Spleen (tissue), 11 donors: Measurements from ENCODE around the gene CMSS1. TPM values are rescaled to one million over a fixed set of nuclear protein-coding genes. Genes with fewer than 3 reads are reported as not detected.

Experiments used
- DNase-seq: peaks from one replicate; pipeline ENCODE4 v3.0.0-alpha.2; 2020
- H3K27ac ChIP-seq, 8 donors: fragments of 200-600 bp; sonication (generic) in 7 of 8; 1 replicate in 4 of 8; 2 replicates in 4 of 8; pipeline versions ENCODE4 v1.5.0 to v1.8.0; 2016 to 2021; ENCODE audit warnings: inconsistent platforms in 4 of 8, mild to moderate bottlenecking in 4 of 8, moderate library complexity in 1 of 8
- H3K27me3 ChIP-seq, 7 donors: fragments of 200-600 bp; sonication (generic) in 6 of 7; replicated peaks in 1 of 7; 1 replicate in 4 of 7; 2 replicates in 3 of 7; pipeline versions ENCODE4 v1.5.0 to v1.8.0; 2016 to 2021; ENCODE audit warnings: inconsistent platforms in 3 of 7, mild to moderate bottlenecking in 1 of 7
- H3K36me3 ChIP-seq, 6 donors: fragments of 200-600 bp; sonication (generic) in 5 of 6; 1 replicate in 4 of 6; 2 replicates in 2 of 6; pipeline versions ENCODE4 v1.5.0 to v1.8.0; 2016 to 2021; ENCODE audit warnings: inconsistent platforms in 2 of 6
- H3K4me1 ChIP-seq, 6 donors: fragments of 200-600 bp; sonication (generic) in 5 of 6; 1 replicate in 3 of 6; 2 replicates in 3 of 6; pipeline versions ENCODE4 v1.5.0 to v1.8.0; 2016 to 2021; ENCODE audit warnings: inconsistent platforms in 3 of 6
- H3K4me3 ChIP-seq, 8 donors: fragments of 200-600 bp; sonication (generic) in 7 of 8; 1 replicate in 4 of 8; 2 replicates in 4 of 8; pipeline versions ENCODE4 v1.5.0 to v1.8.0; 2016 to 2021; ENCODE audit warnings: inconsistent platforms in 4 of 8, mild to moderate bottlenecking in 4 of 8, moderate library complexity in 2 of 8
- H3K9me3 ChIP-seq, 8 donors: fragments of 200-600 bp; sonication (generic) in 7 of 8; 1 replicate in 4 of 8; 2 replicates in 4 of 8; pipeline versions ENCODE4 v1.5.0 to v1.8.0; 2016 to 2021; ENCODE audit warnings: inconsistent platforms in 4 of 8
- POLR2A ChIP-seq, 3 donors: fragments of 450-650 bp; IDR thresholded peaks; one replicate each; pipeline ENCODE4 v1.5.1; 2017; ENCODE audit warnings: antibody characterized with exemption in 3 of 3, mild to moderate bottlenecking in 1 of 3
- POLR2AphosphoS5 ChIP-seq, 3 donors: sonication (generic); formaldehyde crosslinking; IDR thresholded peaks; one replicate each; pipeline ENCODE4 v1.5.1; 2017; ENCODE audit warnings: antibody characterized with exemption in 3 of 3
- WGBS, 5 donors: extraction: QIAGEN DNeasy Blood & Tissue Kit in 3 of 5; methylation state at CpG; one replicate each; pipeline versions ENCODE4 v1.1.5 to v1.1.7; 2013 to 2018; 5-methylcytosine and 5-hydroxymethylcytosine counted together
- intact Hi-C: fragments of 100-400 bp; cut with DNase I; formaldehyde crosslinking; loops from one replicate; pipeline ENCODE4 v1.15.0; 2023; ENCODE audit warnings: low total_unique reads
- polyA plus RNA-seq, 3 donors: library from polyadenylated mRNA; stranded (reverse); fragments of 200-250 nt; gene quantifications; one replicate each; pipeline ENCODE4 v1.2.1, GENCODE V29; 2013
- total RNA-seq, 7 donors: library from RNA; depleted of rRNA in 3 of 7; stranded (reverse); fragments of >200 nt in 3 of 7; fragmentation: NEBNext Ultra II Directional in 4 of 7; extraction: Animal tissue kit (Norgen Biotek cat#: 25700) in 4 of 7; gene quantifications; one replicate each; pipeline versions ENCODE4 v1.1.0 to v1.2.1, GENCODE V29; 2016 to 2021
- TF ChIP-seq, protein P1 (sequence below), 11 experiments: fragments of 200-600 bp in 7 of 11; fragments of 450-650 bp in 4 of 11; sonication (generic) in 4 of 11; IDR thresholded peaks in 8 of 11; conservative IDR thresholded peaks in 3 of 11; 1 replicate in 7 of 11; 2 replicates in 4 of 11; pipeline versions ENCODE4 v1.4.0 to v1.8.0; 2016 to 2021; ENCODE audit warnings: antibody characterized with exemption in 11 of 11, inconsistent platforms in 4 of 11, mild to moderate bottlenecking in 1 of 11
- donor health status: healthy with polysubstance abuse.
- donor health status: DM: no; HTN: no; CAD: no; lungs with moderate emphysema.
- donor health status: DM: no; HTN: no; CAD: no.
- donor health status: Bipolar disorder and iron deficiency.
- donor health status: healthy.
- donor health status: DM: no; HTN: no; CAD: no.
- donor health status: DM: yes; HTN: yes; CAD: no.

CMSS1 gene
- total and polyA plus RNA-seq, 10 donors = 6.9 to 30.1 (median 20.0) TPM

DNA sequence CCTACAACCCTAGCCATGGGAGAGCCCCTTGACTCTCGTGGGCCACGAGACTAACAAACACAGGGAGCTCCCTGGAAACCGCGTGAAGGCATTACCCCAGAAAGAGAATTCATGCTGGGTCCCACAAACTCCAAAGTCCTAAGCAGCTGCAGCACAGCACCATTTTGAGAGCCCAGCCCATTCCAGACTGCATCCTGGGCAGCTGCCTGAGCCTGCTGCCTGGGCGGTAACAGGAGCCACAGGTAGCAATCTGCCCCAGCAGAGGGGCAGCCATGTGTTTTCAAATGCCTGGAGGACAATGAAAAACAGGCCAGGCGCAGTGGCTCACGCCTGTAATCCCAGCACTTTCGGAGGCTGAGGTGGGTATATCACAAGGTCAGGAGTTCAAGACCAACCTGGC lies 380.2 kb downstream of the CMSS1 start:
- intact Hi-C loops = no loop called here
- no peak for DNase-seq
- Histone ChIP-seq H3K4me3 (no peak overlapping the region), H3K4me1 (no peaks in the 10 kb centered on the region), H3K27ac (no peak overlapping the region), H3K9me3 (peaks cover 0 to 7% (median 0%) of the 10 kb centered on the region in 8 donors), H3K27me3 (no peaks in the 10 kb centered on the region), H3K36me3 (no peaks in the 10 kb centered on the region)
- no peak for TF ChIP-seq POLR2A (IDR thresholded peaks at IDR 0.05)
- TF ChIP-seq, protein P1, sequence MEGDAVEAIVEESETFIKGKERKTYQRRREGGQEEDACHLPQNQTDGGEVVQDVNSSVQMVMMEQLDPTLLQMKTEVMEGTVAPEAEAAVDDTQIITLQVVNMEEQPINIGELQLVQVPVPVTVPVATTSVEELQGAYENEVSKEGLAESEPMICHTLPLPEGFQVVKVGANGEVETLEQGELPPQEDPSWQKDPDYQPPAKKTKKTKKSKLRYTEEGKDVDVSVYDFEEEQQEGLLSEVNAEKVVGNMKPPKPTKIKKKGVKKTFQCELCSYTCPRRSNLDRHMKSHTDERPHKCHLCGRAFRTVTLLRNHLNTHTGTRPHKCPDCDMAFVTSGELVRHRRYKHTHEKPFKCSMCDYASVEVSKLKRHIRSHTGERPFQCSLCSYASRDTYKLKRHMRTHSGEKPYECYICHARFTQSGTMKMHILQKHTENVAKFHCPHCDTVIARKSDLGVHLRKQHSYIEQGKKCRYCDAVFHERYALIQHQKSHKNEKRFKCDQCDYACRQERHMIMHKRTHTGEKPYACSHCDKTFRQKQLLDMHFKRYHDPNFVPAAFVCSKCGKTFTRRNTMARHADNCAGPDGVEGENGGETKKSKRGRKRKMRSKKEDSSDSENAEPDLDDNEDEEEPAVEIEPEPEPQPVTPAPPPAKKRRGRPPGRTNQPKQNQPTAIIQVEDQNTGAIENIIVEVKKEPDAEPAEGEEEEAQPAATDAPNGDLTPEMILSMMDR (IDR thresholded peaks at IDR 0.05 in 8 of 11, conservative IDR thresholded peaks at IDR 0.05 in 3 of 11) = no peak
- no peak for TF ChIP-seq POLR2AphosphoS5 (IDR thresholded peaks at IDR 0.05)
- WGBS, 5 donors = 90 to 97% (median 91%) methylated on average over 7 to 8 of the region's 8 CpGs

DNA sequence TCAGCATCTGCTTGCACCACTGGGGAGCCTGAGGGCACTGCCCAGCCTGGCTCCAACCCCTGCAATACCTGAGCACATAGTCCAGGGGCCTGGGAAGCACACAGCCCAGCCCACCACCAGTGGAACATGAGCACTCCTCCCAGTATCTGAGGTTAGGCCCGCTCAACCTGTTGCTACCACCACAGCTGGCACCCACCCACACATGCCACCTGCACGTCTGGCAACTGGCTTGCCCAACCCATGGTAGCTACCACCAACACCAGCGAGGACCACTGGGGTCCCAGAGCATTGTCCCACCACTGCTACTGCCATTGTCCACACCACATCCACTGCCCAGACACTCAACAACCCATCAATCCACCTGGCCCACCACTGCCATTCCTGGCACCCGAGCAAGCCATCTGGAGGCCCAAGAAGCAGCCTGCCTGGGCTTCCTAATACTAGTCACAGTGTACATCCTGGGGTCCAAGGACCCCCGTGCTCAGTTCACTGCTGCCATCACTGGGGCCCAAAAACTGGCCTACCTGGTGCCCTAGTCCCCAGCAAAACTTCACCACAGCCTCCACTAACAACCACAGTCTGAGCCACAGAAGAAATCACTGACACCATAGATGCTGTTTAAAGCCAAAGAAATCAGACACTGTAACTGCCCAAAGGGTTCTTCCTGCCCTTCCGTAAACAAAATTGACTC lies 381.1 kb downstream of the CMSS1 start:
- WGBS, 5 donors = 85 to 96% (median 95%) methylated on average over 5 to 6 of the region's 6 CpGs
- Histone ChIP-seq H3K4me1 (no peaks in the 10 kb centered on the region), H3K4me3 (no peak overlapping the region), H3K27me3 (no peaks in the 10 kb centered on the region), H3K36me3 (no peaks in the 10 kb centered on the region), H3K27ac (no peak overlapping the region), H3K9me3 (peaks cover 0 to 7% (median 0%) of the 10 kb centered on the region in 8 donors)
- DNase-seq = no peak
- intact Hi-C loops = no loop called here
- no peak for TF ChIP-seq POLR2A (IDR thresholded peaks at IDR 0.05)
- TF ChIP-seq POLR2AphosphoS5 (IDR thresholded peaks at IDR 0.05) = no peak
- TF ChIP-seq, protein P1 (IDR thresholded peaks at IDR 0.05 in 8 of 11, conservative IDR thresholded peaks at IDR 0.05 in 3 of 11) = no peak

DNA sequence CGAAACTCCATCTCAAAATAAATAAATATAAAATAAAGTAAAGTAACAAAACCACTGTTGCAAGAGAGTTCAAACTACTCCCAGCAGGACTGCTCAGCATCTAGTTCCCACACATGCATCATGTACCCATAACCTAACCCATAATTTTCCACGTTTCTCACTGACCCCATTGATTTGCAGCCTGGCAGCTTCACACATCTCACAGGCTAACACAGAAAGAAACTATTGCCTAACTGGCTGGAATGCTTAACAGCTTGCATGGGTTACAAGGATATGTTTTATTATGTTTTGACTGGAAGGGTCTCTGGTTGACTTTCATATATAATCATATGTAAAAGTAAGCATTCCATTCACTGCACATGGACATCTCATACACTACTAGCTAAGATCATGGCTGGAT lies 387.5 kb downstream of the CMSS1 start:
- 82 to 92% (median 86%) methylated on average over 2 of the region's 2 CpGs for WGBS, 5 donors
- no peak overlapping the region for H3K4me3 ChIP-seq
- peaks cover 0 to 8% (median 3%) of the 10 kb centered on the region in 6 donors for H3K4me1 ChIP-seq
- H3K9me3 ChIP-seq = peaks cover 0 to 5% (median 0%) of the 10 kb centered on the region in 8 donors
- TF ChIP-seq POLR2A (IDR thresholded peaks at IDR 0.05) (no peak), POLR2AphosphoS5 (IDR thresholded peaks at IDR 0.05) (no peak)
- TF ChIP-seq, protein P1 (IDR thresholded peaks at IDR 0.05 in 8 of 11, conservative IDR thresholded peaks at IDR 0.05 in 3 of 11) = no peak
- H3K27ac ChIP-seq = no peak overlapping the region
- no peak for DNase-seq
- intact Hi-C loops = no loop called here
- no peaks in the 10 kb centered on the region for H3K36me3 ChIP-seq
- no peaks in the 10 kb centered on the region for H3K27me3 ChIP-seq

DNA sequence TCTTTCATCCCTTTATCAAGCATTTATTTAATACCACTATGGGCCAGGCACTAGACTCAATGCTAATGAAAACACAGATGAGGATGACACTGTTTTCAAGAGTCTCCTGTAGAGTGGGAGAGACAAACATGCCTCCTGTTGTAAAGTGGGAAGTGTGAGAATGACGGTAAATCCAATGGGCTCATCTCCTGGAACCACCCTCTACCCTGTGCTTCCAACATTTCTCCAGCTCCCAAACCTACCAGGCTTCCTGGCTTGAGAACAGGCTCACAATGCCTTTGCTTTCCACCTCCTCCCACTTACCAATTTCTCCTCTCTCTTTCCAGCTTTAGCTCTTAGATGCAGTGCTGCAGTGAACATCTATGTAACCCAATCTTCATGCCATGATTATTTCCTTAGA lies 389.0 kb downstream of the CMSS1 start:
- 81 to 100% (median 95%) methylated on average over 1 of the region's 1 CpG for WGBS, 5 donors
- TF ChIP-seq, protein P1 (IDR thresholded peaks at IDR 0.05 in 8 of 11, conservative IDR thresholded peaks at IDR 0.05 in 3 of 11) = no peak
- TF ChIP-seq POLR2AphosphoS5 (IDR thresholded peaks at IDR 0.05) = no peak
- TF ChIP-seq POLR2A (IDR thresholded peaks at IDR 0.05) = no peak
- Histone ChIP-seq H3K4me1 (peaks cover 0 to 22% (median 10%) of the 10 kb centered on the region in 6 donors), H3K36me3 (no peaks in the 10 kb centered on the region), H3K4me3 (no peak overlapping the region), H3K27me3 (no peaks in the 10 kb centered on the region), H3K9me3 (peaks cover 0 to 5% (median 0%) of the 10 kb centered on the region in 8 donors), H3K27ac (no peak overlapping the region)
- DNase-seq = no peak
- intact Hi-C loops = no loop called here
